Measurements from ENCODE around the gene CA12. TPM values are rescaled to one million over a fixed set of nuclear protein-coding genes. Genes with fewer than 3 reads are reported as not detected.

CA12 gene
- total and polyA plus RNA-seq, 2 donors (not counting 1 experiment from before 2014, with no cell fraction given), result not detected

DNA sequence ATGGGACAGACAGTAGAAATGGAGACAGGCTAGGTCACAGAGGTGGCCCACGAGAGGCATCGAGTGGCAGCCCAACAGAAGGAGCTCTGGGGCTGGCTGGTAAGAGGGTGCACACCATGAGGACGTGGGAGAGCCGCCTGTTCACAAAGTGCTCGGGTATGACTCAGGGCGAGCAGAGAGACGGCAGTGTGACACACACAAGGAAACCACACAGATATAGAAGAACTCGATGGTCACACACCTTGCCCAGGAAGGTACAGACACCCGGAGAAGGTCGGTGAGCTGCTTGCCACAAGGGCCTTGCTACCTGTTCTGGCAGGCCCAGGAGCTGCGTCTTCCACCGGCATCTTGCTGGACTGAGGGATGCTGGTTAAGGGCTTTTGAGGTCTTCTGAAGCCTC, 50.2 kb downstream of the CA12 start:
- ATAC-seq (ENCODE audit: low read depth) (no peak), DNase-seq (no peak)
- no peak overlapping the region for H3K4me3 ChIP-seq (ENCODE audit: control extremely low read depth in 1 of 5, extremely low read depth in 1 of 5, insufficient read depth in 1 of 5, low read depth in 2 of 5, low read length in 4 of 5)
- no peak overlapping the region for H2AFZ ChIP-seq (ENCODE audit: insufficient read depth, low read depth, low read length, poor library complexity, severe bottlenecking)
- H3K27me3 ChIP-seq (replicated peaks in 1 of 4; ENCODE audit: control extremely low read depth in 1 of 4, control insufficient read depth in 3 of 4, insufficient read depth in 4 of 4, low read length in 3 of 4), result no peaks in the 10 kb centered on the region
- H3K79me2 ChIP-seq (ENCODE audit: control insufficient read depth, insufficient read depth, low read length), result no peaks in the 10 kb centered on the region
- ChIA-PET CTCF (no interaction called here), POLR2A (no interaction called here)
- WGBS (ENCODE audit: insufficient coverage), result 96% methylated on average over 12 of the region's 12 CpGs
- no peaks in the 10 kb centered on the region for H3K9me3 ChIP-seq (ENCODE audit: control extremely low read depth in 1 of 3, control insufficient read depth in 2 of 3, insufficient read depth in 1 of 3, low read length in 2 of 3)
- H3K4me1 ChIP-seq (ENCODE audit: control insufficient read depth in 2 of 2, insufficient read depth in 2 of 2, low read length in 2 of 2), result no peaks in the 10 kb centered on the region
- Mint-ChIP-seq H3K4me3 (no peak overlapping the region), H3K4me1 (peaks cover 2% of the 10 kb centered on the region), H3K27ac (no peak overlapping the region), H3K27me3 (peaks cover 6% of the 10 kb centered on the region), H3K9me3 (ENCODE audit: insufficient read depth) (no peaks in the 10 kb centered on the region)
- no peak overlapping the region for H3K9ac ChIP-seq (ENCODE audit: low read length)
- intact Hi-C loops (cut with micrococcal nuclease), result no loop called here
- H4K20me1 ChIP-seq (ENCODE audit: control insufficient read depth, insufficient read depth, low read length, poor library complexity, severe bottlenecking), result no peaks in the 10 kb centered on the region
- no peak overlapping the region for H3K4me2 ChIP-seq (replicated peaks; ENCODE audit: low read depth, low read length, poor library complexity, severe bottlenecking)
- no peaks in the 10 kb centered on the region for H3K36me3 ChIP-seq (replicated peaks in 1 of 2; ENCODE audit: control extremely low read depth in 1 of 2, control insufficient read depth in 1 of 2, extremely low read depth in 1 of 2, insufficient read depth in 2 of 2, low read length in 1 of 2)
- no peak overlapping the region for H3K27ac ChIP-seq (ENCODE audit: low read length in 2 of 2)
- TF ChIP-seq, protein P1, sequence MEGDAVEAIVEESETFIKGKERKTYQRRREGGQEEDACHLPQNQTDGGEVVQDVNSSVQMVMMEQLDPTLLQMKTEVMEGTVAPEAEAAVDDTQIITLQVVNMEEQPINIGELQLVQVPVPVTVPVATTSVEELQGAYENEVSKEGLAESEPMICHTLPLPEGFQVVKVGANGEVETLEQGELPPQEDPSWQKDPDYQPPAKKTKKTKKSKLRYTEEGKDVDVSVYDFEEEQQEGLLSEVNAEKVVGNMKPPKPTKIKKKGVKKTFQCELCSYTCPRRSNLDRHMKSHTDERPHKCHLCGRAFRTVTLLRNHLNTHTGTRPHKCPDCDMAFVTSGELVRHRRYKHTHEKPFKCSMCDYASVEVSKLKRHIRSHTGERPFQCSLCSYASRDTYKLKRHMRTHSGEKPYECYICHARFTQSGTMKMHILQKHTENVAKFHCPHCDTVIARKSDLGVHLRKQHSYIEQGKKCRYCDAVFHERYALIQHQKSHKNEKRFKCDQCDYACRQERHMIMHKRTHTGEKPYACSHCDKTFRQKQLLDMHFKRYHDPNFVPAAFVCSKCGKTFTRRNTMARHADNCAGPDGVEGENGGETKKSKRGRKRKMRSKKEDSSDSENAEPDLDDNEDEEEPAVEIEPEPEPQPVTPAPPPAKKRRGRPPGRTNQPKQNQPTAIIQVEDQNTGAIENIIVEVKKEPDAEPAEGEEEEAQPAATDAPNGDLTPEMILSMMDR (IDR thresholded peaks at IDR 0.05), result no peak

DNA sequence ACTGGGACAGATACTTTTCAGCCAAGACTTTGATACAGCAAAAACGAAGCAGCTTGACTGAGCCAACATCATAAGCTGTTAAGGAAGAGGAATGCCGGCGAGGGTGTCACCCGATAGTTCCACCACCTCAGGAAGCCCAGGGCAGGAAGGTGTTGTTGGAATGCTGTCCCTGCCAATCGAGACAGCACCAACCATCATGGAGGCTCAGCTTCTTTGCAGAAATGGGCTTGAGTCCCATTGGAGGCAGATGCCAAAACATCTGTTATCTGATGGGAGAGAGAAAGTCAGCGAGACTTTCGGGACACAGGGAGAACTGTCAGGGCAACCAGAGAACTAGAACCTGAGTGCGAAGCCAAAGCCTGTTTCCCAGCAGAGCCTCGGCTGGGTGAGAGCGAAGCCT, 50.7 kb downstream of the CA12 start:
- H3K36me3 ChIP-seq (replicated peaks in 1 of 2; ENCODE audit: control extremely low read depth in 1 of 2, control insufficient read depth in 1 of 2, extremely low read depth in 1 of 2, insufficient read depth in 2 of 2, low read length in 1 of 2), result no peaks in the 10 kb centered on the region
- POLR2A ChIA-PET, result no interaction called here
- peaks cover 6% of the 10 kb centered on the region for H3K27me3 Mint-ChIP-seq
- ATAC-seq (ENCODE audit: low read depth) (no peak), DNase-seq (no peak)
- TF ChIP-seq, protein P1 (IDR thresholded peaks at IDR 0.05), result no peak
- no peak for TF ChIP-seq EZH2 (IDR thresholded peaks at IDR 0.05; ENCODE audit: borderline replicate concordance, insufficient read depth, low read depth, low read length, poor library complexity, severe bottlenecking)
- H3K27ac Mint-ChIP-seq, result no peak overlapping the region
- no peaks in the 10 kb centered on the region for H3K79me2 ChIP-seq (ENCODE audit: control insufficient read depth, insufficient read depth, low read length)
- CTCF ChIA-PET, result no interaction called here
- H2AFZ ChIP-seq (ENCODE audit: insufficient read depth, low read depth, low read length, poor library complexity, severe bottlenecking), result no peak overlapping the region
- H3K9ac ChIP-seq (ENCODE audit: low read length), result no peak overlapping the region
- no peaks in the 10 kb centered on the region for H3K27me3 ChIP-seq (replicated peaks in 1 of 4; ENCODE audit: control extremely low read depth in 1 of 4, control insufficient read depth in 3 of 4, insufficient read depth in 4 of 4, low read length in 3 of 4)
- no peak overlapping the region for H3K27ac ChIP-seq (ENCODE audit: low read length in 2 of 2)
- intact Hi-C loops (cut with micrococcal nuclease), result no loop called here
- no peak overlapping the region for H3K4me2 ChIP-seq (replicated peaks; ENCODE audit: low read depth, low read length, poor library complexity, severe bottlenecking)
- H3K4me1 Mint-ChIP-seq, result peaks cover 2% of the 10 kb centered on the region
- no peak overlapping the region for H3K4me3 Mint-ChIP-seq
- no peaks in the 10 kb centered on the region for H4K20me1 ChIP-seq (ENCODE audit: control insufficient read depth, insufficient read depth, low read length, poor library complexity, severe bottlenecking)
- no peaks in the 10 kb centered on the region for H3K9me3 ChIP-seq (ENCODE audit: control extremely low read depth in 1 of 3, control insufficient read depth in 2 of 3, insufficient read depth in 1 of 3, low read length in 2 of 3)
- H3K4me3 ChIP-seq (ENCODE audit: control extremely low read depth in 1 of 5, extremely low read depth in 1 of 5, insufficient read depth in 1 of 5, low read depth in 2 of 5, low read length in 4 of 5), result no peak overlapping the region
- H3K4me1 ChIP-seq (ENCODE audit: control insufficient read depth in 2 of 2, insufficient read depth in 2 of 2, low read length in 2 of 2), result no peaks in the 10 kb centered on the region
- no peaks in the 10 kb centered on the region for H3K9me3 Mint-ChIP-seq (ENCODE audit: insufficient read depth)
- 98% methylated on average over 10 of the region's 10 CpGs for WGBS (ENCODE audit: insufficient coverage)
